ENCODE data around the gene CYFIP2.
"Not testable (repeated sequence)": the region's sequence is repeated elsewhere in the genome, so short reads cannot be mapped to it uniquely, and the experiment has no call there.

CYFIP2 gene

GRCh38 chr5:157415838-157416237 is 149.9 kb downstream of the CYFIP2 start:
- DNase-seq: no peak

DNA sequence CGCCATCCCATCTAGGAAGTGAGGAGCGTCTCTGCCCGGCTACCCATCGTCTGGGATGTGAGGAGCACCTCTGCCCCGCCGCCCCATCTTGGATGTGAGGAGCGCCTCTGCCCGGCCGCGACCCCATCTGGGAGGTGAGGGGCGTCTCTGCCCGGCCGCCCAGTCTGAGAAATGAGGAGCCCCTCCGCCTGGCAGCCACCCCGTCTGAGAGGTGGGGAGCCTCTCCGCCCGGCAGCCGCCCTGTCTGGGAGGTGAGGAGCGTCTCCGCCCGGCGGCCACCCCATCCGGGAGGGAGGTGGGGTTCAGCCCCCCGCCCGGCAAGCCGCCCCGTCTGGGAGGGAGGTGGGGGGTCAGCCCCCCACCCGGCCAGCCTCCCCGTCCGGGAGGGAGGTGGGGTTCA is 153.6 kb downstream of the CYFIP2 start:
- DNase-seq: not testable (repeated sequence)

GRCh38 chr5:157429920-157430319 is 164.0 kb downstream of the CYFIP2 start:
- not testable (repeated sequence) for DNase-seq

DNA sequence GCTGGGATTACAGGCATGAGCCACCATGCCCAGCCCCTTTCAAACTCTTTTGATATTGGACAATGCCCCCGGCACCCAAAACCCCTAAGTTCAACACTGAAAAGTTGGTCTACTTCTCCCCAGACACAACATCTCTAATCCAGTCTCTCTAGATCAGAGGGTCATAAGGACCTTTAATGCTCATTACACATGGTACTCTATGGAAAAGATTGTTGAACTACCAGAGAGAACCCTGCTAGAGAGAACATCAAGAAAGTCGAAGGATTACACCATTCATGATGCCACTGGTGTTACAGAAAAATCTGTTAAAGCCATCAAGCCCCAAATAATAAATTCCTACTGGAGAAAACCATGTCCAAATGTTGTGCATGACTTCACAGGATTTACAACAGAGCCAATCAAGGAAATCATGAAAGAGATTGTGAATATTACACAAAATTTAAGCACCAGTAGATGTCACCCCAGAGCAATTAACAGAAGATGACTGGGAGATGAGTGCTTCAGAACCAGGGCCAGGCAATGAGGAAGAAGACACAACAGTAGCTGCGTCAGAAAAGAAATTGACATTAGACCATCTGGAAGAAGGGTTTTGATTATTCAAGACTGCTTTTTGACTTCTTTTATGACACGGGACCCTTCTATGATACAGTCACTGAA is 165.7 kb downstream of the CYFIP2 start:
- peak; percentile 25 for DNase-seq

DNA sequence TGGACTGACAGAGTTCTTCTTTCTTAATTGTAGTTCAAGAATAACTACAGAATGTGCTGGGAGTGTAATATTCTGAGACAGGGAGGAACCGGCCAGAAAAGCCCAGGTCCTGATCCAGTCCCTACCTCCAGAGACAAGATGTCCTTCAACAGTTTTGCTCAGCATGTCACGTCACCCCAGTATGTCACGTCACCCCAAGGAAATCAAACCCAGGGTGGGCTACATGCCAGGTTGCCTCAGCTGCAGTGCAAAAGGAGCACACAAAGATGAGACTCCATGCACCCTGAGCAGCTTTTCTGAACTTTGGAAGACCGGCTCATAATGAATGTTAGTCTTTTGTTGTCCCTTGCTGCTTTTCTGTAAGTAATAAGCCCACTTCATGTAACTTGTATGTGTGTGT is 168.2 kb downstream of the CYFIP2 start:
- DNase-seq: no peak

DNA sequence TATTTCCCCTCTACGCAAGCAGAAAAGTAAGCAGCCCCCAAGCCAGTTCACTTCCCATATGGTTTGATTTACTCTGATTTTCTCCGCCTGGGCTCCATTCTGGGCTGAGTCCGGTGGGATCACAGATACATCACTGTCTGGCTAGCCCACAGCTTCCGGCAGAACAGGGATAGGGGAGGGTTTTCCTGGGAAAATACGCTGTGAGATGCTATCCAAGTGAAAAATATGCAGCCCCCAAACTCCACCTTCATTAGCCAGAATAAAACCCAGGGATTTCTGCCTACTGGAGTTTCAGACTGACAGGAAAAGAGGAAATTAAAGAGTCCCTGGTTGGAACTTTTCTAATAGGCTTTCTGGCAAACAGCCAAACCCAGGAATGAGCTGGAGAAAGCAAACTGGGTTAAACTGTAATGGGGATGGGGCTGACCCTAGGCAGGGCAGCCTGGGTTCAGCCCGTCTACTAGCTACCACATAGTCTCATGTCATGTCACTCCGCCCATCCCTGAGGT is 177.2 kb downstream of the CYFIP2 start:
- DNase-seq: no peak

DNA sequence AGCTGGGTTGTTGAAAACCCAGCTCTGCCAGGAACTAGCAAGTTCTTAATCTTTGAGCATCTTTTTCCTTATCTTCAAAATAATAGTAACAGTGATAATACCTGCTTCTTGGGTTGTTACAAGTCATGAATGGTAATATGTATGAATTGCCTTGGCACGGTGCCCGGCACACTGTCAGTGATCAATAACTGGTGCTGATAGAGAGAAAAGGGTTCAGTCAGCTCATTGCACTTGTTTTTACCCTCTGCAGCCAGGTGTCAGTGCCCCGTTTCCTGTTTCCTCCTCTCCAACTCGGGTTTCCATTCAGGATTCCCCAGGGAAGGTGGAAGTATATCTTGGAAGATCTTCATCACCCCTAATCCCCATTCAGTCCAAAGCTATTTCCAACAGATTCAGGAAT is 178.3 kb downstream of the CYFIP2 start:
- no peak for DNase-seq

Measured in amniotic stem cell (primary cell).